HepG2 (cell line): ENCODE data around the gene MIF4GD. TPM values are rescaled to one million over a fixed set of nuclear protein-coding genes. Genes with fewer than 3 reads are reported as not detected.

Experiments
- ARID2 ChIP-seq: sonication (generic); formaldehyde crosslinking; IDR thresholded peaks from 2 replicates; pipeline ENCODE4 v1.8.1; 2022; ENCODE audit warnings: mild to moderate bottlenecking, missing genetic modification reagents, borderline replicate concordance
- BORCS8-MEF2B ChIP-seq: sonication (generic); formaldehyde crosslinking; IDR thresholded peaks from 2 replicates; pipeline ENCODE4 v1.8.0; 2022; ENCODE audit warnings: mild to moderate bottlenecking, missing genetic modification reagents
- KLF6 ChIP-seq: IDR thresholded peaks from 2 replicates; pipeline ENCODE4 v1.8.0; 2016; ENCODE audit warnings: missing biosample characterization, missing genetic modification reagents
- NFIC ChIP-seq: IDR thresholded peaks from 2 replicates; pipeline ENCODE4 v1.6.1; 2012; ENCODE audit warnings: mild to moderate bottlenecking, low read length, inconsistent platforms
- PCBP1 ChIP-seq: fragments of 200-400 bp; formaldehyde crosslinking; IDR thresholded peaks from 2 replicates; pipeline ENCODE4 v1.6.1; 2017; ENCODE audit warnings: mild to moderate bottlenecking, low read depth, low read length, borderline replicate concordance
- SCMH1 ChIP-seq: sonication (generic); formaldehyde crosslinking; IDR thresholded peaks from 2 replicates; pipeline ENCODE4 v1.9.0; 2021; ENCODE audit warnings: missing genetic modification reagents, mild to moderate bottlenecking, borderline replicate concordance
- SUZ12 ChIP-seq: fragments of 150-350 bp; IDR thresholded peaks from 2 replicates; pipeline ENCODE4 v1.6.1; 2014; ENCODE audit warnings: low read depth, low read length
- TBX2 ChIP-seq: sonication (generic); formaldehyde crosslinking; IDR thresholded peaks from 2 replicates; pipeline ENCODE4 v1.5.0; 2020; ENCODE audit warnings: missing genetic modification reagents, mild to moderate bottlenecking, borderline replicate concordance
- TGIF2 ChIP-seq: IDR thresholded peaks from 2 replicates; pipeline ENCODE4 v1.6.1; 2016; ENCODE audit warnings: control low read depth, missing compliant biosample characterization
- USF2 ChIP-seq, 2 experiments: sonication (generic) in 1 of 2; formaldehyde crosslinking in 1 of 2; IDR thresholded peaks; 2 replicates each; pipeline versions ENCODE4 v1.5.1 to v1.6.1; 2011 to 2020; ENCODE audit warnings: borderline replicate concordance in 1 of 2, low read depth in 1 of 2, low read length in 1 of 2, mild to moderate bottlenecking in 1 of 2, missing genetic modification reagents in 1 of 2, moderate library complexity in 1 of 2
- ZBTB37 ChIP-seq: sonication (generic); formaldehyde crosslinking; IDR thresholded peaks from 2 replicates; pipeline ENCODE4 v1.4.0; 2020; ENCODE audit warnings: mild to moderate bottlenecking, missing genetic modification reagents
- ZBTB8A ChIP-seq: sonication (generic); formaldehyde crosslinking; IDR thresholded peaks from 2 replicates; pipeline ENCODE4 v1.4.0; 2020; ENCODE audit warnings: mild to moderate bottlenecking, low read depth, missing genetic modification reagents, borderline replicate concordance
- ZFP90 ChIP-seq: sonication (generic); formaldehyde crosslinking; IDR thresholded peaks from 2 replicates; pipeline ENCODE4 v1.8.0; 2022; ENCODE audit warnings: missing genetic modification reagents, mild to moderate bottlenecking, inconsistent platforms, borderline replicate concordance
- ZNF121 ChIP-seq: sonication (generic); formaldehyde crosslinking; IDR thresholded peaks from 2 replicates; pipeline ENCODE4 v1.5.0; 2020; ENCODE audit warnings: mild to moderate bottlenecking, missing genetic modification reagents
- ZNF260 ChIP-seq: sonication (generic); formaldehyde crosslinking; IDR thresholded peaks from 2 replicates; pipeline ENCODE4 v1.4.0; 2020; ENCODE audit warnings: missing genetic modification reagents, low read depth, mild to moderate bottlenecking, borderline replicate concordance
- ZNF547 ChIP-seq: sonication (generic); formaldehyde crosslinking; IDR thresholded peaks from 2 replicates; pipeline ENCODE4 v1.5.1; 2020; ENCODE audit warnings: mild to moderate bottlenecking, missing genetic modification reagents
- ZNF557 ChIP-seq: sonication (generic); formaldehyde crosslinking; IDR thresholded peaks from 2 replicates; pipeline ENCODE4 v1.4.0; 2020; ENCODE audit warnings: missing genetic modification reagents
- ZNF564 ChIP-seq: sonication (generic); formaldehyde crosslinking; IDR thresholded peaks from 2 replicates; pipeline ENCODE4 v1.8.1; 2023; ENCODE audit warnings: mild to moderate bottlenecking, missing genetic modification reagents
- ZNF597 ChIP-seq: sonication (generic); formaldehyde crosslinking; IDR thresholded peaks from 2 replicates; pipeline ENCODE4 v1.5.0; 2020; ENCODE audit warnings: missing genetic modification reagents
- ZNF614 ChIP-seq: IDR thresholded peaks from 2 replicates; pipeline ENCODE4 v1.6.1; 2018; ENCODE audit warnings: missing biosample characterization, missing genetic modification reagents, inconsistent platforms, borderline replicate concordance
- ZNF615 ChIP-seq: sonication (generic); formaldehyde crosslinking; IDR thresholded peaks from 2 replicates; pipeline ENCODE4 v1.5.0; 2020; ENCODE audit warnings: mild to moderate bottlenecking, missing genetic modification reagents, borderline replicate concordance
- ZNF784 ChIP-seq: sonication (generic); formaldehyde crosslinking; IDR thresholded peaks from 2 replicates; pipeline ENCODE4 v1.5.1; 2020; ENCODE audit warnings: missing genetic modification reagents, mild to moderate bottlenecking, borderline replicate concordance
- polyA plus RNA-seq, 8 experiments: library from polyadenylated mRNA; depleted of rRNA in 3 of 8; stranded (reverse) in 7 of 8; unstranded in 1 of 8; fragments of >200 nt; fragmentation: Illumina TruSeq in 4 of 8; extraction: Trizol in 4 of 8; gene quantifications; 2 replicates each; pipeline versions ENCODE4 v1.2.1 to v1.2.3, GENCODE V29; 2011 to 2016; ENCODE audit warnings: low read depth in 4 of 8, missing spikeins in 1 of 8, mixed read lengths in 1 of 8; ENCODE audit not compliant: insufficient read depth in 1 of 8
- total RNA-seq, 5 experiments: library from RNA; depleted of rRNA; stranded (reverse); fragments of >200 nt; fragmentation: Illumina TruSeq; extraction: Trizol; gene quantifications; 2 replicates each; pipeline ENCODE4 v1.2.3, GENCODE V29; 2016; ENCODE audit warnings: low read depth in 1 of 5

MIF4GD gene
- total and polyA plus RNA-seq, 2 of the 13 experiments (the other 11 are each of a cell fraction or from before 2014, with no cell fraction given), result 14.0 to 28.0 TPM

- TF ChIP-seq KLF6 (CRISPR knock-in tag) (no peak; the same call in 1 of the 2 replicates), ZFP90 (CRISPR knock-in tag) (no peak; the same call in none of the 2 replicates), NFIC (peak; percentile 61; the same call in 1 of the 2 replicates), PCBP1 (peak; percentile 92; the same call in 1 of the 2 replicates), BORCS8-MEF2B (CRISPR knock-in tag) (no peak; the same call in 1 of the 2 replicates), ZBTB37 (CRISPR knock-in tag) (no peak; the same call in 1 of the 2 replicates), ZBTB8A (CRISPR knock-in tag) (no peak), ZNF597 (no peak), SUZ12 (no peak), ZNF564 (CRISPR knock-in tag) (peak; percentile 41; the same call in 1 of the 2 replicates), USF2 (IDR thresholded peaks at IDR 0.05; ENCODE audit: low read depth, low read length) (no peak), USF2 (CRISPR knock-in tag; IDR thresholded peaks at IDR 0.05; ENCODE audit: borderline replicate concordance) (no peak), TBX2 (CRISPR knock-in tag) (peak; percentile 83), ZNF784 (CRISPR knock-in tag) (peak; percentile 79; the same call in 1 of the 2 replicates), ARID2 (CRISPR knock-in tag) (0 out of 2 replicates have a peak, but pooled peaks have one; percentile 43), TGIF2 (CRISPR knock-in tag) (peak; percentile 15; the same call in 1 of the 2 replicates), ZNF260 (CRISPR knock-in tag) (0 out of 2 replicates have a peak, but pooled peaks have one; percentile 14), ZNF557 (no peak), ZNF121 (CRISPR knock-in tag) (0 out of 2 replicates have a peak, but pooled peaks have one; percentile 42), ZNF614 (peak; percentile 56; the same call in 1 of the 2 replicates), ZNF547 (CRISPR knock-in tag) (peak; percentile 42; the same call in 1 of the 2 replicates), ZNF615 (CRISPR knock-in tag) (0 out of 2 replicates have a peak, but pooled peaks have one; percentile 68), SCMH1 (no peak)
Measured at GRCh38 chr17:75308732-75309629, 38.0 kb upstream of the MIF4GD start (continued).
